ENCODE data around the gene SUCO. TPM values are rescaled to one million over a fixed set of nuclear protein-coding genes. Genes with fewer than 3 reads are reported as not detected.

SUCO gene
- total and polyA plus RNA-seq, 2 of the 13 experiments (the other 11 are each of a cell fraction or from before 2014, with no cell fraction given): 12.6 to 25.5 TPM

DNA sequence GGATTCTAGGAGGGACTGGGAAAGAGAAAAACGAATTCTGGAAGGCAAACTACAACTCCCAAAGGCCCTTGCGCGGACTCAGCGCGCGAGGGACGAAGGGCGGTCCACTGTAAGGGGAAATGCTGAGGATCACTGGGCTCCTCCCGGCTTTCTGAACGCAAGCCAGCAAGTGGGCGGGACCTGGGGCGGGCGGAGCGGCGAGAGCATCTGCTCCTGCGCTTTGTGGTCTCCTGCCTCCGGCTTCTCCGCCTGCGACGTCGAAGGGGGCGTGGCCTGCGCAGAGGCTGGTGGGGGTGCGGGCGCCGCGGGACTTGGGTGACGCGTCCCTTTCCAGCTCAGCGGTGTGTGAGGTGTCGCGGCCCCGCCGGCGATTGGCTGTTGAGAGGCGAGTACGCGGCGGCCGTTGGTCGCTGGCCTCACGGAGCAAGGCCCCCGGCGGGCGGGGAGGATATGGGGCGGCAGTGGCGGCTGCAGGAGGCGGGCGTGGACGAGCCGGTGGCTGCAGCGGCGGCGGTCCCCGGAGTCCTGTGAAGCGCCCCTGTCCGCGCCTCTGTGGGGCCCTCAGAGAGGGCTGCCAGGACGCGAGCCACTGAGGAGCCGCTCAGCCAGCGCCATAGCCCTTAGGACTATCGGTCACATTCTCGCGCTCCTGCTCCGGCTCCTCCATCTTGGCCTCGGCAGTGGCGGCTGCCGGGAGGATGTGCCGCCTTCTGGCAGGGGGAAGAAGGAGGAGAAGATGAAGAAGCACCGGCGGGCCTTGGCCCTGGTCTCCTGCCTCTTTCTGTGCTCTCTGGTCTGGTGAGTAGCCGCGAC lies at the start of gene SUCO (continued):
- no peak for TF ChIP-seq HMGA1 (CRISPR knock-in tag; conservative IDR thresholded peaks at IDR 0.05)
- TF ChIP-seq, protein P1, sequence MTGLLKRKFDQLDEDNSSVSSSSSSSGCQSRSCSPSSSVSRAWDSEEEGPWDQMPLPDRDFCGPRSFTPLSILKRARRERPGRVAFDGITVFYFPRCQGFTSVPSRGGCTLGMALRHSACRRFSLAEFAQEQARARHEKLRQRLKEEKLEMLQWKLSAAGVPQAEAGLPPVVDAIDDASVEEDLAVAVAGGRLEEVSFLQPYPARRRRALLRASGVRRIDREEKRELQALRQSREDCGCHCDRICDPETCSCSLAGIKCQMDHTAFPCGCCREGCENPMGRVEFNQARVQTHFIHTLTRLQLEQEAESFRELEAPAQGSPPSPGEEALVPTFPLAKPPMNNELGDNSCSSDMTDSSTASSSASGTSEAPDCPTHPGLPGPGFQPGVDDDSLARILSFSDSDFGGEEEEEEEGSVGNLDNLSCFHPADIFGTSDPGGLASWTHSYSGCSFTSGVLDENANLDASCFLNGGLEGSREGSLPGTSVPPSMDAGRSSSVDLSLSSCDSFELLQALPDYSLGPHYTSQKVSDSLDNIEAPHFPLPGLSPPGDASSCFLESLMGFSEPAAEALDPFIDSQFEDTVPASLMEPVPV (CRISPR knock-in tag; IDR thresholded peaks at IDR 0.05): no peak
- TF ChIP-seq, protein P2, sequence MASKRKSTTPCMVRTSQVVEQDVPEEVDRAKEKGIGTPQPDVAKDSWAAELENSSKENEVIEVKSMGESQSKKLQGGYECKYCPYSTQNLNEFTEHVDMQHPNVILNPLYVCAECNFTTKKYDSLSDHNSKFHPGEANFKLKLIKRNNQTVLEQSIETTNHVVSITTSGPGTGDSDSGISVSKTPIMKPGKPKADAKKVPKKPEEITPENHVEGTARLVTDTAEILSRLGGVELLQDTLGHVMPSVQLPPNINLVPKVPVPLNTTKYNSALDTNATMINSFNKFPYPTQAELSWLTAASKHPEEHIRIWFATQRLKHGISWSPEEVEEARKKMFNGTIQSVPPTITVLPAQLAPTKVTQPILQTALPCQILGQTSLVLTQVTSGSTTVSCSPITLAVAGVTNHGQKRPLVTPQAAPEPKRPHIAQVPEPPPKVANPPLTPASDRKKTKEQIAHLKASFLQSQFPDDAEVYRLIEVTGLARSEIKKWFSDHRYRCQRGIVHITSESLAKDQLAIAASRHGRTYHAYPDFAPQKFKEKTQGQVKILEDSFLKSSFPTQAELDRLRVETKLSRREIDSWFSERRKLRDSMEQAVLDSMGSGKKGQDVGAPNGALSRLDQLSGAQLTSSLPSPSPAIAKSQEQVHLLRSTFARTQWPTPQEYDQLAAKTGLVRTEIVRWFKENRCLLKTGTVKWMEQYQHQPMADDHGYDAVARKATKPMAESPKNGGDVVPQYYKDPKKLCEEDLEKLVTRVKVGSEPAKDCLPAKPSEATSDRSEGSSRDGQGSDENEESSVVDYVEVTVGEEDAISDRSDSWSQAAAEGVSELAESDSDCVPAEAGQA (IDR thresholded peaks at IDR 0.05; ENCODE audit: low read depth): peak; percentile 64
- TF ChIP-seq, protein P2 (CRISPR knock-in tag; IDR thresholded peaks at IDR 0.05; ENCODE audit: borderline replicate concordance): no peak
- 0 out of 2 replicates have a peak, but pooled peaks have one; percentile 51 for TF ChIP-seq CC2D1A (CRISPR knock-in tag; IDR thresholded peaks at IDR 0.05)
- TF ChIP-seq, protein P3, sequence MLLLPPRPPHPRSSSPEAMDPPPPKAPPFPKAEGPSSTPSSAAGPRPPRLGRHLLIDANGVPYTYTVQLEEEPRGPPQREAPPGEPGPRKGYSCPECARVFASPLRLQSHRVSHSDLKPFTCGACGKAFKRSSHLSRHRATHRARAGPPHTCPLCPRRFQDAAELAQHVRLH (CRISPR knock-in tag; IDR thresholded peaks at IDR 0.05; ENCODE audit: borderline replicate concordance, low read depth): 0 out of 2 replicates have a peak, but pooled peaks have one; percentile 42
- TF ChIP-seq, protein P4, sequence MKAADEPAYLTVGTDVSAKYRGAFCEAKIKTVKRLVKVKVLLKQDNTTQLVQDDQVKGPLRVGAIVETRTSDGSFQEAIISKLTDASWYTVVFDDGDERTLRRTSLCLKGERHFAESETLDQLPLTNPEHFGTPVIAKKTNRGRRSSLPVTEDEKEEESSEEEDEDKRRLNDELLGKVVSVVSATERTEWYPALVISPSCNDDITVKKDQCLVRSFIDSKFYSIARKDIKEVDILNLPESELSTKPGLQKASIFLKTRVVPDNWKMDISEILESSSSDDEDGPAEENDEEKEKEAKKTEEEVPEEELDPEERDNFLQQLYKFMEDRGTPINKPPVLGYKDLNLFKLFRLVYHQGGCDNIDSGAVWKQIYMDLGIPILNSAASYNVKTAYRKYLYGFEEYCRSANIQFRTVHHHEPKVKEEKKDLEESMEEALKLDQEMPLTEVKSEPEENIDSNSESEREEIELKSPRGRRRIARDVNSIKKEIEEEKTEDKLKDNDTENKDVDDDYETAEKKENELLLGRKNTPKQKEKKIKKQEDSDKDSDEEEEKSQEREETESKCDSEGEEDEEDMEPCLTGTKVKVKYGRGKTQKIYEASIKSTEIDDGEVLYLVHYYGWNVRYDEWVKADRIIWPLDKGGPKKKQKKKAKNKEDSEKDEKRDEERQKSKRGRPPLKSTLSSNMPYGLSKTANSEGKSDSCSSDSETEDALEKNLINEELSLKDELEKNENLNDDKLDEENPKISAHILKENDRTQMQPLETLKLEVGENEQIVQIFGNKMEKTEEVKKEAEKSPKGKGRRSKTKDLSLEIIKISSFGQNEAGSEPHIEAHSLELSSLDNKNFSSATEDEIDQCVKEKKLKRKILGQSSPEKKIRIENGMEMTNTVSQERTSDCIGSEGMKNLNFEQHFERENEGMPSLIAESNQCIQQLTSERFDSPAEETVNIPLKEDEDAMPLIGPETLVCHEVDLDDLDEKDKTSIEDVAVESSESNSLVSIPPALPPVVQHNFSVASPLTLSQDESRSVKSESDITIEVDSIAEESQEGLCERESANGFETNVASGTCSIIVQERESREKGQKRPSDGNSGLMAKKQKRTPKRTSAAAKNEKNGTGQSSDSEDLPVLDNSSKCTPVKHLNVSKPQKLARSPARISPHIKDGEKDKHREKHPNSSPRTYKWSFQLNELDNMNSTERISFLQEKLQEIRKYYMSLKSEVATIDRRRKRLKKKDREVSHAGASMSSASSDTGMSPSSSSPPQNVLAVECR (CRISPR knock-in tag; IDR thresholded peaks at IDR 0.05; ENCODE audit: borderline replicate concordance): peak; percentile 77; the same call in 1 of the 2 replicates
- no peak for TF ChIP-seq KLF13 (CRISPR knock-in tag; IDR thresholded peaks at IDR 0.05)
- TF ChIP-seq, protein P5, sequence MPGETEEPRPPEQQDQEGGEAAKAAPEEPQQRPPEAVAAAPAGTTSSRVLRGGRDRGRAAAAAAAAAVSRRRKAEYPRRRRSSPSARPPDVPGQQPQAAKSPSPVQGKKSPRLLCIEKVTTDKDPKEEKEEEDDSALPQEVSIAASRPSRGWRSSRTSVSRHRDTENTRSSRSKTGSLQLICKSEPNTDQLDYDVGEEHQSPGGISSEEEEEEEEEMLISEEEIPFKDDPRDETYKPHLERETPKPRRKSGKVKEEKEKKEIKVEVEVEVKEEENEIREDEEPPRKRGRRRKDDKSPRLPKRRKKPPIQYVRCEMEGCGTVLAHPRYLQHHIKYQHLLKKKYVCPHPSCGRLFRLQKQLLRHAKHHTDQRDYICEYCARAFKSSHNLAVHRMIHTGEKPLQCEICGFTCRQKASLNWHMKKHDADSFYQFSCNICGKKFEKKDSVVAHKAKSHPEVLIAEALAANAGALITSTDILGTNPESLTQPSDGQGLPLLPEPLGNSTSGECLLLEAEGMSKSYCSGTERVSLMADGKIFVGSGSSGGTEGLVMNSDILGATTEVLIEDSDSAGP (CRISPR knock-in tag; IDR thresholded peaks at IDR 0.05; ENCODE audit: borderline replicate concordance): peak; percentile 88
- 0 out of 2 replicates have a peak, but pooled peaks have one; percentile 86 for TF ChIP-seq ZNF607 (CRISPR knock-in tag; IDR thresholded peaks at IDR 0.05; ENCODE audit: borderline replicate concordance)
- TF ChIP-seq POLR2AphosphoS2 (IDR thresholded peaks at IDR 0.05; ENCODE audit: low read depth, low read length): no peak
- 0 out of 2 replicates have a peak, but pooled peaks have one; percentile 20 for TF ChIP-seq TSC22D2 (CRISPR knock-in tag; IDR thresholded peaks at IDR 0.05; ENCODE audit: borderline replicate concordance)
- TF ChIP-seq ATF1 (CRISPR knock-in tag; IDR thresholded peaks at IDR 0.05): peak; percentile 89

Data from HepG2 (cell line).